GM19455 (cell line): ENCODE results near the gene HLA-A.

Experiments
- ATAC-seq: cut with Tn5 transposase; IDR thresholded peaks from one replicate; pipeline ENCODE4 v1.9.1; 2021; ENCODE audit not compliant: unreplicated experiment

HLA-A gene

GRCh38 chr6:29984992-29985391, 42.7 kb downstream of the HLA-A start:
- ATAC-seq = no peak

DNA sequence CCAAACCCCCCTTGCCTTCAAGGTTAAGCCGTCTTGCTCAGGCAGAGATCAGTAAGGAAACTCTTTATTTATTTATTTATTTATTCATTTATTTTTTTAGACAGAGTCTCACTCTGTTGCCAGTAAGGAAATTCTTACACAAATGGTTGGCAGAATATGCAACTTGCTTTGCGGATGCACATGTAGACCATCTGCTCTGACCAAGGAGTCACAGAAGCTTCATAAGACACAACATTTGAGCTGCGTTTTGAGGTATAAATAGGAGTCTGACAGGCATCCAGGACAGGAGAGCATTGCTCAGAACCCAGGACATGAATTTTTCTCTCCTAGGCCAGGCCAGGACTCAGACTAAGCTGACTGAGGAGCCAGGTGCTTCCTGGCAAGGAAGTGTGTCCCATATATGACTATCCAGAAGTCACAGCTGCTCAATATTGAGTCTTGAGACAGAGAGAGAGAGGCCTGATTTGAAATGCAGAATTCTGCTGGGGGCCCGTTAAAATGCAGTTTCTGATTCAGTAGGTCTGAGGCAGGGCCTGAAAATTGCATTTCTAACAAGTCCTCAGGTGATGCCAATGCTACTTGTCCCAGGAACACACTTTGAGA, 43.9 kb downstream of the HLA-A start:
- ATAC-seq = no peak

DNA sequence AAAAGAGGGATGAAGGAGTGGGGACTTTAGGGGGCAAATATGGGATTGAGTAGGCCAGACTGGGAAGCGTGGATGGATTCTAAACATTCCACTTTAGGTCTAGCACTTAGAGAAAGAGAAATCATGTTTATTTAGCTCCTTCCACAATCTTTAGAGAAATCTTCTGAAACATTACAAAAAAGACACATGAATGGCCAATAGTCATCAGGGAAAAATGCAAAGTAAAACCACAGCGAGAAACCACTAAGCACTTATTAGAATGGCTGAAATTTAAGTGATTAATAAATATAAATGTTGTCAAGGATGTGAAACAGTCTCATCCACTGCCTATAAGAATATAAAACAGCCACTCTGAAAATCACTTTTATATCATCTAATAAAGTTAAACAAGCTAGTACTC, 46.9 kb downstream of the HLA-A start:
- ATAC-seq = no peak

DNA sequence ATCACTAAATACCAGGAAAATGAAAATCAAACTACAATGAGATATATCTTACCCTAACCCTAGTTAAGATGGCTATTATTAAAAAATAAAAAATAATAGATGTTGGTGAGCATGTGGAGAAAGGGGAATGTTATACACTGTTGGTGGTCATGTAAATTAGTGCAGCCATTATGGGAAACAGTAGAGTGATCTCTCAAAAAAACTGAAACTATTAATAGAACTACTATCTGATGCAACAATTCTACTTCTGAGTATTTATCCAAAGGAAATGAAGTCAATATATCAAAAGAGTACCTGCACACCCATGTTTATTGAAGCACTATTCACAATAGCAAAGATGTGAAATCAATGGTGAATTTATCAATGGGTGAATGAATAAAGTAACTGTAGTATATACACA, 48.6 kb downstream of the HLA-A start:
- no peak for ATAC-seq

GRCh38 chr6:29992807-29993206, 50.5 kb downstream of the HLA-A start:
- no peak for ATAC-seq

- ATAC-seq = no peak
Measured at GRCh38 chr6:29994826-29995225, 52.5 kb downstream of the HLA-A start.

- no peak for ATAC-seq
Measured at GRCh38 chr6:29995340-29995777, 53.0 kb downstream of the HLA-A start.
